Keratinocyte (primary cell): ENCODE data around the gene RIPOR2. TPM values are rescaled to one million over a fixed set of nuclear protein-coding genes. Genes with fewer than 3 reads are reported as not detected.

Experiments
- DNase-seq: peaks from one replicate; pipeline ENCODE4 v3.0.0-alpha.2; 2011; ENCODE audit warnings: low read depth, missing footprints, low spot score
- FAIRE-seq: peaks from 2 replicates; lab custom pipeline; 2011; peaks lifted over from hg19 to GRCh38; lab: Jason Lieb, UNC
- H2AFZ ChIP-seq: 2 replicates; pipeline ENCODE4 v1.6.0; 2012; ENCODE audit warnings: low read length, control low read depth, inconsistent platforms; ENCODE audit not compliant: control insufficient read depth
- H3K27ac ChIP-seq: 2 replicates; pipeline ENCODE4 v1.5.1; 2011; ENCODE audit warnings: low read length; ENCODE audit not compliant: control insufficient read depth, insufficient read depth
- H3K27me3 ChIP-seq: 3 replicates; pipeline ENCODE4 v1.6.0; 2011; ENCODE audit warnings: low read length; ENCODE audit not compliant: control insufficient read depth, insufficient read depth; ENCODE audit errors: extremely low read depth
- H3K36me3 ChIP-seq, 2 experiments: 2 replicates in 1 of 2; 3 replicates in 1 of 2; pipeline ENCODE4 v1.5.1; 2011; ENCODE audit warnings: low read length in 2 of 2, mild to moderate bottlenecking in 1 of 2; ENCODE audit not compliant: control insufficient read depth in 2 of 2, insufficient read depth in 2 of 2; ENCODE audit errors: extremely low read depth in 1 of 2
- H3K4me1 ChIP-seq: 3 replicates; pipeline ENCODE4 v1.5.1; 2011; ENCODE audit warnings: low read length; ENCODE audit not compliant: control insufficient read depth, insufficient read depth; ENCODE audit errors: extremely low read depth
- H3K4me2 ChIP-seq: 3 replicates; pipeline ENCODE4 v1.6.0; 2011; ENCODE audit warnings: low read depth, low read length; ENCODE audit not compliant: control insufficient read depth, insufficient read depth; ENCODE audit errors: extremely low read depth
- H3K4me3 ChIP-seq, 3 experiments: fragments of 200-600 bp in 1 of 3; sonication (generic) in 1 of 3; 2 replicates in 2 of 3; 3 replicates in 1 of 3; pipeline ENCODE4 v1.5.1; 2011 to 2016; ENCODE audit warnings: low read length in 3 of 3, mild to moderate bottlenecking in 3 of 3, control low read depth in 2 of 3, inconsistent platforms in 1 of 3, low read depth in 1 of 3, mixed read lengths in 1 of 3, mixed run types in 1 of 3, moderate library complexity in 1 of 3; ENCODE audit not compliant: control insufficient read depth in 2 of 3, insufficient read depth in 2 of 3; ENCODE audit errors: extremely low read depth in 1 of 3
- H3K79me2 ChIP-seq: 2 replicates; pipeline ENCODE4 v1.6.0; 2012; ENCODE audit warnings: low read length; ENCODE audit not compliant: control insufficient read depth, insufficient read depth
- H3K9ac ChIP-seq: 3 replicates; pipeline ENCODE4 v1.6.0; 2011; ENCODE audit warnings: low read length; ENCODE audit not compliant: control insufficient read depth, insufficient read depth; ENCODE audit errors: extremely low read depth
- H3K9me1 ChIP-seq: 3 replicates; pipeline ENCODE4 v1.6.0; 2011; ENCODE audit warnings: low read length; ENCODE audit not compliant: control insufficient read depth, insufficient read depth; ENCODE audit errors: extremely low read depth
- H3K9me3 ChIP-seq: 2 replicates; pipeline ENCODE4 v1.5.1; 2012; ENCODE audit warnings: low read depth, low read length; ENCODE audit not compliant: control insufficient read depth
- H4K20me1 ChIP-seq: 3 replicates; pipeline ENCODE4 v1.6.0; 2011; ENCODE audit warnings: low read length; ENCODE audit not compliant: control insufficient read depth, insufficient read depth; ENCODE audit errors: extremely low read depth
- EZH2 ChIP-seq: IDR thresholded peaks from one replicate; pipeline ENCODE4 v1.6.1; 2012; ENCODE audit warnings: inconsistent platforms, mild to moderate bottlenecking, low read length, moderate library complexity
- dilution Hi-C: fragments of 300-500 bp; cut with MboI; formaldehyde crosslinking; loops from one replicate; pipeline ENCODE4 v1.7.0; 2020; ENCODE audit warnings: low sequenced_read_pairs; ENCODE audit not compliant: extremely low pct_ligation_motif_present
- polyA plus RNA-seq, 5 experiments: library from polyadenylated mRNA; depleted of rRNA in 3 of 5; stranded (reverse) in 3 of 5; stranded (forward) in 1 of 5; unstranded in 1 of 5; fragments of >200 nt; gene quantifications; 1 replicate in 1 of 5; 2 replicates in 3 of 5; 3 replicates in 1 of 5; pipeline versions ENCODE4 v1.2.1 to v1.2.3, GENCODE V29; 2011 to 2012; ENCODE audit warnings: missing spikeins in 2 of 5, low read depth in 1 of 5, low replicate concordance in 1 of 5
- TF ChIP-seq, protein P1 (sequence below), 3 experiments: IDR thresholded peaks in 1 of 3; conservative IDR thresholded peaks in 1 of 3; optimal IDR thresholded peaks in 1 of 3; 2 replicates in 2 of 3; 3 replicates in 1 of 3; pipeline versions ENCODE3 to v1.5.1; 2011; ENCODE audit warnings: low read length in 3 of 3, mild to moderate bottlenecking in 3 of 3, moderate library complexity in 2 of 3, control low read depth in 1 of 3, inconsistent platforms in 1 of 3; ENCODE audit not compliant: insufficient read depth in 2 of 3; ENCODE audit errors: extremely low read depth in 1 of 3

The RIPOR2 gene
- polyA plus RNA-seq, 1 donor (not counting 4 experiments of a cell fraction or from before 2014, with no cell fraction given), result 0.07 TPM

DNA sequence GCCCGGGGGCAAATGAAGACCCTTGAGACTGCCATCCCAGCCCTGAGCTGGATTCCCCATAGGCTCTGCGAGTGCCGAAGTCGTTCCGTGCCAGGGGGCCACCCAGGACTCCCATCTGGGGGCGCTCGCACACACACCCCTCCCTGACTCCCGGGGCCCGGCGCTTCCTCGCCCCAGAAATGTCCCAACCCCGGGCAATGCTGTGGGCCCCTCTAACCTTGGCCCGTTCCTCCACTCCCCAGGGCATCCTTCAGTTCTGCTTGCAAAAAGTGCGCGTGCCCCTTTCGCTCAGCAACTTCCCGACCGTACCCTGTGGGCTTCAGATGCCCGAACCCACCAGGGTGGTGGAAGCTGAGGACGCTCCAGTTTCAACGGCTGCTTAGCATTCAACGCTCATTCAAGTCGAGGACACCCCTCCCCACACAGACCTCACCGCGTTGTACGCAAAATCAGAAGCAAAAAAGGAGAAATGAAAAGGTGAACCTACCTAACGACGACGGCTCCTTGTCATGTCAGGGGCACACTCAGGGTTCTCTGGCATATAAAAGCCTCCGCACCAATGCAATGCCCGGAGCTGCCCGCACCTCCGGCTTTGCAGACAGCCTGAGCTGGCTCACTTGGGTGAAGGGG is 25.3 kb downstream of the RIPOR2 start:
- no peaks in the 10 kb centered on the region for H3K9me3 ChIP-seq
- no peaks in the 10 kb centered on the region for H3K79me2 ChIP-seq
- FAIRE-seq (no peak), DNase-seq (no peak)
- H3K4me2 ChIP-seq, result peak overlapping the region; percentile 70
- H4K20me1 ChIP-seq, result no peaks in the 10 kb centered on the region
- H3K4me3 ChIP-seq, result peak overlapping the region in 2 of 3 experiments; percentile 16 to 39
- no peak overlapping the region for H2AFZ ChIP-seq
- peak; percentile 92 for TF ChIP-seq EZH2
- TF ChIP-seq, protein P1, sequence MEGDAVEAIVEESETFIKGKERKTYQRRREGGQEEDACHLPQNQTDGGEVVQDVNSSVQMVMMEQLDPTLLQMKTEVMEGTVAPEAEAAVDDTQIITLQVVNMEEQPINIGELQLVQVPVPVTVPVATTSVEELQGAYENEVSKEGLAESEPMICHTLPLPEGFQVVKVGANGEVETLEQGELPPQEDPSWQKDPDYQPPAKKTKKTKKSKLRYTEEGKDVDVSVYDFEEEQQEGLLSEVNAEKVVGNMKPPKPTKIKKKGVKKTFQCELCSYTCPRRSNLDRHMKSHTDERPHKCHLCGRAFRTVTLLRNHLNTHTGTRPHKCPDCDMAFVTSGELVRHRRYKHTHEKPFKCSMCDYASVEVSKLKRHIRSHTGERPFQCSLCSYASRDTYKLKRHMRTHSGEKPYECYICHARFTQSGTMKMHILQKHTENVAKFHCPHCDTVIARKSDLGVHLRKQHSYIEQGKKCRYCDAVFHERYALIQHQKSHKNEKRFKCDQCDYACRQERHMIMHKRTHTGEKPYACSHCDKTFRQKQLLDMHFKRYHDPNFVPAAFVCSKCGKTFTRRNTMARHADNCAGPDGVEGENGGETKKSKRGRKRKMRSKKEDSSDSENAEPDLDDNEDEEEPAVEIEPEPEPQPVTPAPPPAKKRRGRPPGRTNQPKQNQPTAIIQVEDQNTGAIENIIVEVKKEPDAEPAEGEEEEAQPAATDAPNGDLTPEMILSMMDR (optimal IDR thresholded peaks at IDR 0.05 in 1 of 3, IDR thresholded peaks at IDR 0.05 in 1 of 3, conservative IDR thresholded peaks at IDR 0.05 in 1 of 3; ENCODE audit: extremely low read depth in 1 of 3, insufficient read depth in 2 of 3, low read length in 3 of 3), result no peak
- peaks cover 7% of the 10 kb centered on the region for H3K4me1 ChIP-seq
- no peak overlapping the region for H3K27ac ChIP-seq
- no peaks in the 10 kb centered on the region for H3K36me3 ChIP-seq
- peaks cover 62% of the 10 kb centered on the region for H3K27me3 ChIP-seq
- no peaks in the 10 kb centered on the region for H3K9me1 ChIP-seq
- dilution Hi-C loops, result no loop called here
- H3K9ac ChIP-seq, result no peak overlapping the region

DNA sequence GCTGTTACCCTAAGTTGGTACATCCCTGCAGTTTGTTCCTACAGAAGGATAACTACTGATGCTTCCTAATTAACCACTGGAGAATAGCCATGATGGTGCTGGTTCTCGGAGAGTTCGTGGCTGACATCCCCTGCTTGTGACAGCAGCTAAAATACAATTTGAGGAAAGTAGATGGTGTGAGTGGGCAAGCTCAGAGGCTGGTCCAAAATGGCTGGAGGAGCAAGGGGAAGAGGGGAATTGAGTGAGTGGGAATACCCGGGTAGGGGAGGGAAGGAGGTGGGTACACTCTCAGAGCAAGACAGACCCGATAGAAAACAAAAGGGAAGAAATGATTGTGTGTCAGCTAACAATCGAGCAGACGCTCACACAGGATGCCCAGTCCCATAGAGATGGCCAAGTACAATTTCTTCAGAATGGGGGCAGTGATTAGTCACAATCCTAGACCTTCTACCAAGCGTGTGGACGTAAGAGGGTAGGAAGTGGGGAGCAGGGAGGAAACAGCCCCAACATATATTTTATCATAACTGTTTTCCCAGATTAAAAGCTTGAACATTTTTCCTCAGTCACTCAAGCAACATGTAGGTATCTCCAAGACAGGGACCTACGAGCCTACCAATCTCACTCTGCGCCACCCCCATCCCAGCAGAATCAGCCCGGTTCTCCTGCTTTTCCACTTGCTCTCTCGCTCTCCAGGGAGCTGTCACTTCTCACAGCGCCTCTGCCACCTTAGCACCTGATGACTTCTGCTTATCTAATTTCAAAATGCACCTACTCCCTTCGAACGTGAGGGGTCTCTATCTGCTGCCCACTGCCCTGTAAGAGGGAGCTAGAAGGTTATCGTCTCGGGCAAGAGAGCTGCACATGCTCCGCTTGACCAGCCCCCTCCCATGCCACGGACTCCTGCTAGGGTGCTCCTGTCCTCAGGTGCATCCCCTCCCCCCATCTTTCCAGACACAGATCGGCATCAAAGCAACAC is 26.2 kb downstream of the RIPOR2 start:
- no peaks in the 10 kb centered on the region for H3K79me2 ChIP-seq
- H2AFZ ChIP-seq, result no peak overlapping the region
- H3K9me1 ChIP-seq, result no peaks in the 10 kb centered on the region
- no peaks in the 10 kb centered on the region for H3K36me3 ChIP-seq
- DNase-seq (no peak), FAIRE-seq (no peak)
- no peak overlapping the region for H3K4me3 ChIP-seq
- H3K9ac ChIP-seq, result no peak overlapping the region
- H3K4me1 ChIP-seq, result peaks cover 7% of the 10 kb centered on the region
- no peaks in the 10 kb centered on the region for H3K9me3 ChIP-seq
- TF ChIP-seq, protein P1 (optimal IDR thresholded peaks at IDR 0.05 in 1 of 3, IDR thresholded peaks at IDR 0.05 in 1 of 3, conservative IDR thresholded peaks at IDR 0.05 in 1 of 3; ENCODE audit: extremely low read depth in 1 of 3, insufficient read depth in 2 of 3, low read length in 3 of 3), result no peak
- TF ChIP-seq EZH2, result no peak
- H3K27ac ChIP-seq, result no peak overlapping the region
- H3K4me2 ChIP-seq, result peak overlapping the region; percentile 70
- H3K27me3 ChIP-seq, result peaks cover 61% of the 10 kb centered on the region
- dilution Hi-C loops, result no loop called here
- no peaks in the 10 kb centered on the region for H4K20me1 ChIP-seq
